EL (cell line): ENCODE results near the gene MFSD2A.
"Not testable (repeated sequence)": the region's sequence is repeated elsewhere in the genome, so short reads cannot be mapped to it uniquely, and the experiment has no call there.

Experiments used
- DNase-seq: peaks from one replicate; pipeline ENCODE4 v3.0.0-alpha.2; 2016

MFSD2A gene

GRCh38 chr1:39954870-39955546, at the start of gene MFSD2A:
Gene MFSD2A, plus strand, starts transcription at chr1:39955145. Its CDS starts 148 bp downstream, at chr1:39955293.
- peak; percentile 94 for DNase-seq

- DNase-seq, result no peak
Observed at GRCh38 chr1:39905172-39905571, 49.8 kb upstream of the MFSD2A start.

- no peak for DNase-seq
Observed at GRCh38 chr1:39907528-39908453, 47.2 kb upstream of the MFSD2A start.

- DNase-seq, result no peak
Observed at GRCh38 chr1:39908534-39908933, 46.4 kb upstream of the MFSD2A start.

GRCh38 chr1:39910263-39910662, 44.7 kb upstream of the MFSD2A start:
- no peak for DNase-seq

GRCh38 chr1:39913136-39913535, 41.8 kb upstream of the MFSD2A start:
- DNase-seq, result not testable (repeated sequence)

GRCh38 chr1:39915499-39916129, 39.3 kb upstream of the MFSD2A start:
- DNase-seq, result no peak

- DNase-seq, result no peak
Observed at GRCh38 chr1:39917825-39918224, 37.1 kb upstream of the MFSD2A start.

- DNase-seq, result peak; percentile 63
Observed at GRCh38 chr1:39919545-39919944, 35.4 kb upstream of the MFSD2A start.

GRCh38 chr1:39922251-39922688, 32.7 kb upstream of the MFSD2A start:
- no peak for DNase-seq

- DNase-seq, result peak; percentile 21
Observed at GRCh38 chr1:39925721-39926342, 29.1 kb upstream of the MFSD2A start.

GRCh38 chr1:39926343-39926793, 28.6 kb upstream of the MFSD2A start:
- peak; percentile 25 for DNase-seq

- DNase-seq, result no peak
Observed at GRCh38 chr1:39926820-39927219, 28.1 kb upstream of the MFSD2A start.

GRCh38 chr1:39927538-39927937, 27.4 kb upstream of the MFSD2A start:
- DNase-seq, result no peak

- DNase-seq, result no peak
Observed at GRCh38 chr1:39928809-39929587, 25.9 kb upstream of the MFSD2A start.

- peak; percentile 99 for DNase-seq
Observed at GRCh38 chr1:39933956-39934941, 20.7 kb upstream of the MFSD2A start.

GRCh38 chr1:39936724-39937491, 18.0 kb upstream of the MFSD2A start:
- DNase-seq, result no peak

- DNase-seq, result no peak
Observed at GRCh38 chr1:39938856-39939255, 16.1 kb upstream of the MFSD2A start.

GRCh38 chr1:39940253-39940652, 14.7 kb upstream of the MFSD2A start:
- no peak for DNase-seq
